Measurements from ENCODE around the gene CYCS. TPM values are rescaled to one million over a fixed set of nuclear protein-coding genes. Genes with fewer than 3 reads are reported as not detected.
"Not testable (repeated sequence)": the region's sequence is repeated elsewhere in the genome, so short reads cannot be mapped to it uniquely, and the experiment has no call there.

The CYCS gene
- total and polyA plus RNA-seq, 2 donors (not counting 1 experiment from before 2014, with no cell fraction given), result 46.7 to 51.3 TPM

- H3K27me3 ChIP-seq (replicated peaks in 1 of 4; ENCODE audit: control extremely low read depth in 1 of 4, control insufficient read depth in 3 of 4, insufficient read depth in 4 of 4, low read length in 3 of 4), result peaks cover 0 to 4% (median 2%) of the 10 kb centered on the region in 4 experiments
- no peaks in the 10 kb centered on the region for H3K36me3 ChIP-seq (replicated peaks in 1 of 2; ENCODE audit: control extremely low read depth in 1 of 2, control insufficient read depth in 1 of 2, extremely low read depth in 1 of 2, insufficient read depth in 2 of 2, low read length in 1 of 2)
- H3K27ac Mint-ChIP-seq, result no peak overlapping the region
- ChIA-PET POLR2A (no interaction called here), CTCF (interaction anchor here (1.0 to 2.2 kb wide), 2 partner anchors 10 to 271 kb away, joined by 3 to 6 read pairs; no protein-coding TSS in a partner anchor)
- peaks cover 0 to 6% (median 0%) of the 10 kb centered on the region in 3 donors for H3K9me3 ChIP-seq (ENCODE audit: control extremely low read depth in 1 of 3, control insufficient read depth in 2 of 3, insufficient read depth in 1 of 3, low read length in 2 of 3)
- no peak overlapping the region for H2AFZ ChIP-seq (ENCODE audit: insufficient read depth, low read depth, low read length, poor library complexity, severe bottlenecking)
- H3K9ac ChIP-seq (ENCODE audit: low read length), result no peak overlapping the region
- no peak overlapping the region for H3K27ac ChIP-seq (ENCODE audit: low read length in 2 of 2)
- DNase-seq (no peak), ATAC-seq (ENCODE audit: low read depth) (no peak)
- H3K4me3 ChIP-seq (ENCODE audit: control extremely low read depth in 1 of 5, extremely low read depth in 1 of 5, insufficient read depth in 1 of 5, low read depth in 2 of 5, low read length in 4 of 5), result no peak overlapping the region
- no peaks in the 10 kb centered on the region for H3K79me2 ChIP-seq (ENCODE audit: control insufficient read depth, insufficient read depth, low read length)
- H4K20me1 ChIP-seq (ENCODE audit: control insufficient read depth, insufficient read depth, low read length, poor library complexity, severe bottlenecking), result no peaks in the 10 kb centered on the region
- WGBS (ENCODE audit: insufficient coverage), result 100% methylated on average over 1 of the region's 4 CpGs
- H3K4me3 Mint-ChIP-seq, result no peak overlapping the region
- peaks cover 0 to 8% of the 10 kb centered on the region in 2 donors for H3K4me1 ChIP-seq (ENCODE audit: control insufficient read depth in 2 of 2, insufficient read depth in 2 of 2, low read length in 2 of 2)
- no peak overlapping the region for H3K4me2 ChIP-seq (replicated peaks; ENCODE audit: low read depth, low read length, poor library complexity, severe bottlenecking)
- peaks cover 10% of the 10 kb centered on the region for H3K4me1 Mint-ChIP-seq
- H3K27me3 Mint-ChIP-seq, result peaks cover under 1% of the 10 kb centered on the region
- no peaks in the 10 kb centered on the region for H3K9me3 Mint-ChIP-seq (ENCODE audit: insufficient read depth)
- intact Hi-C loops (cut with micrococcal nuclease), result no loop called here
- TF ChIP-seq CTCF (IDR thresholded peaks at IDR 0.05) (no peak), EZH2 (IDR thresholded peaks at IDR 0.05; ENCODE audit: borderline replicate concordance, insufficient read depth, low read depth, low read length, poor library complexity, severe bottlenecking) (no peak)
Measured at GRCh38 chr7:25083201-25083600, 41.9 kb downstream of the CYCS start.

- H4K20me1 ChIP-seq (ENCODE audit: control insufficient read depth, insufficient read depth, low read length, poor library complexity, severe bottlenecking); intact Hi-C loops (cut with micrococcal nuclease); H3K4me1 ChIP-seq (ENCODE audit: control insufficient read depth in 2 of 2, insufficient read depth in 2 of 2, low read length in 2 of 2); H3K9me3 ChIP-seq (ENCODE audit: control extremely low read depth in 1 of 3, control insufficient read depth in 2 of 3, insufficient read depth in 1 of 3, low read length in 2 of 3); H3K9me3 Mint-ChIP-seq (ENCODE audit: insufficient read depth); H3K36me3 ChIP-seq (replicated peaks in 1 of 2; ENCODE audit: control extremely low read depth in 1 of 2, control insufficient read depth in 1 of 2, extremely low read depth in 1 of 2, insufficient read depth in 2 of 2, low read length in 1 of 2); POLR2A ChIA-PET; H2AFZ ChIP-seq (ENCODE audit: insufficient read depth, low read depth, low read length, poor library complexity, severe bottlenecking); H3K27me3 ChIP-seq (replicated peaks in 1 of 4; ENCODE audit: control extremely low read depth in 1 of 4, control insufficient read depth in 3 of 4, insufficient read depth in 4 of 4, low read length in 3 of 4); H3K4me2 ChIP-seq (replicated peaks; ENCODE audit: low read depth, low read length, poor library complexity, severe bottlenecking); DNase-seq; H3K27ac ChIP-seq (ENCODE audit: low read length in 2 of 2); H3K27me3 Mint-ChIP-seq; H3K79me2 ChIP-seq (ENCODE audit: control insufficient read depth, insufficient read depth, low read length); H3K4me1 Mint-ChIP-seq; H3K4me3 Mint-ChIP-seq; H3K4me3 ChIP-seq (ENCODE audit: control extremely low read depth in 1 of 5, extremely low read depth in 1 of 5, insufficient read depth in 1 of 5, low read depth in 2 of 5, low read length in 4 of 5); H3K9ac ChIP-seq (ENCODE audit: low read length); ATAC-seq (ENCODE audit: low read depth); H3K27ac Mint-ChIP-seq: not testable (repeated sequence)
- WGBS (ENCODE audit: insufficient coverage), result 89% methylated on average over 2 of the region's 4 CpGs
- CTCF ChIA-PET, result interaction anchor here (0.8 to 2.2 kb wide), 3 partner anchors 9 to 269 kb away, joined by 4 to 10 read pairs (median 6); no protein-coding TSS in a partner anchor
Measured at GRCh38 chr7:25082041-25082440, 43.0 kb downstream of the CYCS start.
